Measurements from ENCODE around the gene HOMER3.
"Not testable (repeated sequence)": the region's sequence is repeated elsewhere in the genome, so short reads cannot be mapped to it uniquely, and the experiment has no call there.

DNA sequence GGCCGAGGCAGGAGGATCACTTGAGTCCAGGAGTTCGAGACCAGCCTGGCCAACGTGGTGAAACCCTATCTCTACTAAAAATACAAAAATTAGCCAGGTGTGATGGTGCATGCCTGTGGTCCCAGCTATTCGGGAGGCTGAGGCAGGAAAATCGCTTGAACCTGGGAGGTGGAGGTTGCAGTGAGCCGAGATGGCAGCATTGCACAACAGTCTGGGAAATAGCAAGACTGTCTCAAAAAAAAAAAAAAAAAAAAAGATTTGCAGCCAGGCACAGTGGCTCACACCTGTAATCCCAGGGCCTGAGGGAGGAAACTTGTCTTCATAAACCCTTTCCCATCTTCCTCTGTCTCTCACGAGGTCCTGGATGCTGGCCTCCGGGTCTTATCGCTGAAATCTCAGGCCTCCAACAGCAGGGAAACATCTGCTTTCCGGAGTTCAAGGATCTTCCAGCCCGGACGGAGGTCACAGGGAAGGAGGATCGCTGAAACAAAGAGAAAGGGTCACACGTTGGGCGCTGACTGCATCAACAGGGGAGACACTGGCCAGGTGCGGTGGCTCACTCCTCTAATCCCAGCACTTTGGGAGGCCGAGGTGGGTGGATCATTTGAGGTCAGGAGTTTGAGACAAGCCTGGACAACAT lies 11.5 kb upstream of the HOMER3 start:
- TF ChIP-seq REST (tag by site-specific recombination; IDR thresholded peaks at IDR 0.05); ZFP3 (tag by site-specific recombination; IDR thresholded peaks at IDR 0.05; ENCODE audit: low read depth); ZNF174 (tag by site-specific recombination; IDR thresholded peaks at IDR 0.05); YY1 (tag by site-specific recombination; IDR thresholded peaks at IDR 0.05); SP3 (tag by site-specific recombination; IDR thresholded peaks at IDR 0.05); BCL11A (tag by site-specific recombination; IDR thresholded peaks at IDR 0.05; ENCODE audit: low read depth); ATF2 (tag by site-specific recombination; IDR thresholded peaks at IDR 0.05; ENCODE audit: low read depth); ZEB2 (tag by site-specific recombination; IDR thresholded peaks at IDR 0.05); ZNF501 (tag by site-specific recombination; IDR thresholded peaks at IDR 0.05); ZNF274 (IDR thresholded peaks at IDR 0.05; ENCODE audit: low read length); ZNF274 (tag by site-specific recombination; IDR thresholded peaks at IDR 0.05; ENCODE audit: borderline replicate concordance): not testable (repeated sequence)
- TF ChIP-seq, protein P1, sequence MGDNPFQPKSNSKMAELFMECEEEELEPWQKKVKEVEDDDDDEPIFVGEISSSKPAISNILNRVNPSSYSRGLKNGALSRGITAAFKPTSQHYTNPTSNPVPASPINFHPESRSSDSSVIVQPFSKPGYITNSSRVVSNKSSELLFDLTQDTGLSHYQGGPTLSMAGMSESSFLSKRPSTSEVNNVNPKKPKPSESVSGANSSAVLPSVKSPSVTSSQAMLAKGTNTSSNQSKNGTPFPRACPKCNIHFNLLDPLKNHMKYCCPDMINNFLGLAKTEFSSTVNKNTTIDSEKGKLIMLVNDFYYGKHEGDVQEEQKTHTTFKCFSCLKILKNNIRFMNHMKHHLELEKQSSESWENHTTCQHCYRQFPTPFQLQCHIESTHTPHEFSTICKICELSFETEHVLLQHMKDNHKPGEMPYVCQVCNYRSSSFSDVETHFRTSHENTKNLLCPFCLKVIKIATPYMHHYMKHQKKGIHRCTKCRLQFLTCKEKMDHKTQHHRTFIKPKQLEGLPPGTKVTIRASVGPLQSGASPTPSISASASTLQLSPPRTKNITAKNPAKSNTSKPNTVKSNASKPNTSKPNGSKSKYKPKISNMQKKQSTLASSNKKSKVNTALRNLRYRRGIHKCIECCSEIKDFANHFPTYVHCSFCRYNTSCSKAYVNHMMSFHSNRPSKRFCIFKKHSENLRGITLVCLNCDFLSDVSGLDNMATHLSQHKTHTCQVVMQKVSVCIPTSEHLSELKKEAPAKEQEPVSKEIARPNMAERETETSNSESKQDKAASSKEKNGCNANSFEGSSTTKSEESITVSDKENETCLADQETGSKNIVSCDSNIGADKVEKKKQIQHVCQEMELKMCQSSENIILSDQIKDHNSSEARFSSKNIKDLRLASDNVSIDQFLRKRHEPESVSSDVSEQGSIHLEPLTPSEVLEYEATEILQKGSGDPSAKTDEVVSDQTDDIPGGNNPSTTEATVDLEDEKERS (tag by site-specific recombination; IDR thresholded peaks at IDR 0.05) = not testable (repeated sequence)

Data from HEK293 (cell line).